CD8-positive, alpha-beta memory T cell (primary cell): ENCODE data around the gene TOR1A. TPM values are rescaled to one million over a fixed set of nuclear protein-coding genes. Genes with fewer than 3 reads are reported as not detected.
A peak's percentile ranks its signal among the peaks of the same experiment; 100 is the strongest.
"Not testable (repeated sequence)": the region's sequence is repeated elsewhere in the genome, so short reads cannot be mapped to it uniquely, and the experiment has no call there.

Experiments used
- CTCF ChIA-PET: fragments of 350-600 bp; sonication (Branson Sonifier 250); formaldehyde crosslinking; loops from one replicate; lab custom pipeline; 2021; ENCODE audit warnings: antibody characterized with exemption; lab: Charles Lee
- POLR2A ChIA-PET: fragments of 350-600 bp; sonication (Branson Sonifier 250); formaldehyde crosslinking; loops from one replicate; lab custom pipeline; 2021; ENCODE audit warnings: antibody characterized with exemption; lab: Charles Lee
- DNase-seq, 5 donors: peaks; one replicate each; pipeline versions ENCODE4 v3.0.0 to v3.0.0-alpha.2; 2020 to 2022; ENCODE audit warnings: mixed read lengths in 1 of 5
- H3K27ac ChIP-seq: one replicate; pipeline ENCODE4 v1.7.0; 2013; ENCODE audit warnings: low read depth, mild to moderate bottlenecking, low read length, moderate library complexity
- H3K27me3 ChIP-seq: 2 replicates; pipeline ENCODE4 v1.7.0; 2013; ENCODE audit warnings: low read length, mild to moderate bottlenecking; ENCODE audit not compliant: insufficient read depth, poor library complexity, severe bottlenecking
- H3K36me3 ChIP-seq: 2 replicates; pipeline ENCODE4 v1.7.0; 2013; ENCODE audit warnings: mild to moderate bottlenecking, low read length, moderate library complexity; ENCODE audit not compliant: insufficient read depth
- H3K4me1 ChIP-seq: 2 replicates; pipeline ENCODE4 v1.7.0; 2013; ENCODE audit warnings: mild to moderate bottlenecking, low read length, moderate library complexity; ENCODE audit not compliant: insufficient read depth
- H3K4me3 ChIP-seq: 2 replicates; pipeline ENCODE4 v1.7.0; 2013; ENCODE audit warnings: mild to moderate bottlenecking, low read length
- H3K9me3 ChIP-seq: 2 replicates; pipeline ENCODE4 v1.7.0; 2013; ENCODE audit warnings: mild to moderate bottlenecking, low read length
- H3K27ac Mint-ChIP-seq, 8 donors: one replicate each; pipeline ENCODE4 v1.8.0; 2020 to 2021; ENCODE audit warnings: mixed read lengths in 8 of 8, mild to moderate bottlenecking in 6 of 8, inconsistent platforms in 3 of 8, moderate library complexity in 3 of 8
- H3K27me3 Mint-ChIP-seq, 2 donors: one replicate each; pipeline ENCODE4 v1.8.0; 2020 to 2021; ENCODE audit warnings: mixed read lengths in 2 of 2, mild to moderate bottlenecking in 1 of 2, moderate library complexity in 1 of 2
- H3K36me3 Mint-ChIP-seq, 3 donors: one replicate each; pipeline ENCODE4 v1.8.0; 2020 to 2021; ENCODE audit warnings: mixed read lengths in 3 of 3, inconsistent platforms in 1 of 3, mild to moderate bottlenecking in 1 of 3
- H3K4me1 Mint-ChIP-seq, 3 donors: one replicate each; pipeline ENCODE4 v1.8.0; 2020 to 2021; ENCODE audit warnings: mixed read lengths in 3 of 3, inconsistent platforms in 1 of 3, mild to moderate bottlenecking in 1 of 3
- H3K4me3 Mint-ChIP-seq, 7 donors: one replicate each; pipeline ENCODE4 v1.8.0; 2020 to 2021; ENCODE audit warnings: mixed read lengths in 7 of 7, mild to moderate bottlenecking in 6 of 7, moderate library complexity in 4 of 7, inconsistent platforms in 2 of 7
- H3K9me3 Mint-ChIP-seq, 5 donors: one replicate each; pipeline ENCODE4 v1.8.0; 2020 to 2022; ENCODE audit warnings: mixed read lengths in 5 of 5, mild to moderate bottlenecking in 3 of 5, moderate library complexity in 2 of 5, inconsistent platforms in 1 of 5
- polyA plus RNA-seq: library from polyadenylated mRNA; unstranded; fragments of 300-500 nt; fragmentation: Illumina TruSeq; gene quantifications from one replicate; pipeline ENCODE4 v1.2.3, GENCODE V29; 2021
- total RNA-seq, 2 experiments: library from RNA; stranded (reverse); gene quantifications; one replicate each; pipeline ENCODE4 v1.2.3, GENCODE V29; 2021

TOR1A gene
- total and polyA plus RNA-seq, 3 experiments from 2014 or later: 53.8 to 73.8 (median 53.9) TPM

- Mint-ChIP-seq H3K27me3 (no peaks in the 10 kb centered on the region), H3K4me3 (peak overlapping the region in 5 of 7 donors; percentile 10 to 76 (median 70)), H3K27ac (peak overlapping the region; percentile 52 to 92 (median 74)), H3K9me3 (no peaks in the 10 kb centered on the region), H3K36me3 (peaks cover 9 to 62% (median 12%) of the 10 kb centered on the region in 3 donors), H3K4me1 (peaks cover 25 to 53% (median 42%) of the 10 kb centered on the region in 3 donors)
- H3K27me3 ChIP-seq: no peaks in the 10 kb centered on the region
- ChIA-PET CTCF (no interaction called here), POLR2A (no interaction called here)
- H3K27ac ChIP-seq: no peak overlapping the region
- H3K4me1 ChIP-seq: peaks cover 17% of the 10 kb centered on the region
- peaks cover 23% of the 10 kb centered on the region for H3K36me3 ChIP-seq
- no peak overlapping the region for H3K4me3 ChIP-seq
- H3K9me3 ChIP-seq: no peaks in the 10 kb centered on the region
- DNase-seq: no peak
Measured at GRCh38 chr9:129806061-129806460, 17.9 kb downstream of the TOR1A start.

- Mint-ChIP-seq H3K4me1 (peaks cover 22 to 37% (median 28%) of the 10 kb centered on the region in 3 donors), H3K27ac (peak overlapping the region; percentile 80 to 95 (median 88)), H3K4me3 (peak overlapping the region; percentile 91 to 99 (median 95)), H3K9me3 (no peaks in the 10 kb centered on the region), H3K27me3 (no peaks in the 10 kb centered on the region), H3K36me3 (peaks cover 7 to 38% (median 9%) of the 10 kb centered on the region in 3 donors)
- ChIA-PET POLR2A (interaction anchor here (0.6 to 1.1 kb wide), 4 partner anchors 32 to 235 kb away, joined by 3 to 6 read pairs (median 4); partner anchors contain the start of genes C9orf78 and USP20), CTCF (interaction anchor here (3.0 kb wide), 1 partner anchor 81 kb away, joined by 10 read pairs; no protein-coding TSS in a partner anchor)
- no peak for DNase-seq
- H3K36me3 ChIP-seq: peaks cover 4% of the 10 kb centered on the region
- H3K9me3 ChIP-seq: no peaks in the 10 kb centered on the region
- H3K27me3 ChIP-seq: no peaks in the 10 kb centered on the region
- peaks cover 17% of the 10 kb centered on the region for H3K4me1 ChIP-seq
- peak overlapping the region; percentile 72 for H3K4me3 ChIP-seq
- peak overlapping the region; percentile 72 for H3K27ac ChIP-seq
Measured at GRCh38 chr9:129803676-129804060, 20.3 kb downstream of the TOR1A start.

GRCh38 chr9:129802833-129803675 is 20.9 kb downstream of the TOR1A start, which contains the start of gene TOR1B:
TOR1B (plus strand) TSS chr9:129803184; CDS start chr9:129803213, 29 bp downstream.
- Mint-ChIP-seq H3K27me3 (no peaks in the 10 kb centered on the region), H3K36me3 (peaks cover 7 to 34% (median 9%) of the 10 kb centered on the region in 3 donors), H3K9me3 (no peaks in the 10 kb centered on the region), H3K27ac (peak within 1 kb of the TSS; percentile 91 to 99 (median 94)), H3K4me1 (peaks cover 22 to 36% (median 28%) of the 10 kb centered on the region in 3 donors), H3K4me3 (peak within 1 kb of the TSS; percentile 91 to 99 (median 95))
- no peaks in the 10 kb centered on the region for H3K9me3 ChIP-seq
- peak within 1 kb of the TSS; percentile 72 for H3K27ac ChIP-seq
- peak; percentile 90 to 97 (median 95) for DNase-seq
- peaks cover 4% of the 10 kb centered on the region for H3K36me3 ChIP-seq
- no peaks in the 10 kb centered on the region for H3K27me3 ChIP-seq
- ChIA-PET POLR2A (interaction anchor here (0.6 to 1.1 kb wide), 5 partner anchors 32 to 1449 kb away, joined by 3 to 6 read pairs (median 4); partner anchors contain the start of genes C9orf78 and USP20), CTCF (interaction anchor here (3.0 kb wide), 1 partner anchor 82 kb away, joined by 10 read pairs; no protein-coding TSS in a partner anchor)
- H3K4me1 ChIP-seq: peaks cover 17% of the 10 kb centered on the region
- peak within 1 kb of the TSS; percentile 72 for H3K4me3 ChIP-seq

GRCh38 chr9:129801504-129801903 is 22.4 kb downstream of the TOR1A start:
- Mint-ChIP-seq H3K27me3 (no peaks in the 10 kb centered on the region), H3K9me3 (no peaks in the 10 kb centered on the region), H3K4me3 (peak overlapping the region; percentile 17 to 95 (median 68)), H3K4me1 (peaks cover 18 to 30% (median 23%) of the 10 kb centered on the region in 3 donors), H3K27ac (peak overlapping the region in 7 of 8 donors; percentile 35 to 72 (median 58)), H3K36me3 (peaks cover 4 to 21% (median 5%) of the 10 kb centered on the region in 3 donors)
- ChIA-PET POLR2A (no interaction called here), CTCF (interaction anchor here (0.6 to 3.0 kb wide), 2 partner anchors 67 to 84 kb away, joined by 3 to 10 read pairs; no protein-coding TSS in a partner anchor)
- no peak for DNase-seq
- H3K27me3 ChIP-seq: no peaks in the 10 kb centered on the region
- H3K9me3 ChIP-seq: no peaks in the 10 kb centered on the region
- no peak overlapping the region for H3K4me3 ChIP-seq
- peaks cover 17% of the 10 kb centered on the region for H3K4me1 ChIP-seq
- H3K27ac ChIP-seq: no peak overlapping the region
- no peaks in the 10 kb centered on the region for H3K36me3 ChIP-seq

GRCh38 chr9:129798973-129799372 is 25.0 kb downstream of the TOR1A start:
- Histone ChIP-seq H3K4me1 (peaks cover 5% of the 10 kb centered on the region), H3K36me3 (no peaks in the 10 kb centered on the region), H3K27ac (no peak overlapping the region), H3K4me3 (no peak overlapping the region), H3K9me3 (no peaks in the 10 kb centered on the region), H3K27me3 (no peaks in the 10 kb centered on the region)
- CTCF ChIA-PET: no interaction called here
- H3K36me3 Mint-ChIP-seq: peaks cover 0 to 7% (median 0%) of the 10 kb centered on the region in 3 donors
- no peak overlapping the region for H3K27ac Mint-ChIP-seq
- POLR2A ChIA-PET: no interaction called here
- H3K4me3 Mint-ChIP-seq: no peak overlapping the region
- H3K4me1 Mint-ChIP-seq: peaks cover 5 to 10% (median 6%) of the 10 kb centered on the region in 3 donors
- H3K27me3 Mint-ChIP-seq: no peaks in the 10 kb centered on the region
- H3K9me3 Mint-ChIP-seq: no peaks in the 10 kb centered on the region
- no peak for DNase-seq

- H3K4me1 Mint-ChIP-seq, H3K27me3 Mint-ChIP-seq, H3K36me3 Mint-ChIP-seq, H3K27ac Mint-ChIP-seq, H3K4me1 ChIP-seq, POLR2A ChIA-PET, DNase-seq, H3K27me3 ChIP-seq, H3K9me3 ChIP-seq, H3K9me3 Mint-ChIP-seq, H3K27ac ChIP-seq, H3K4me3 ChIP-seq, H3K4me3 Mint-ChIP-seq, H3K36me3 ChIP-seq: not testable (repeated sequence)
- CTCF ChIA-PET: interaction anchor here (0.7 kb wide), 1 partner anchor 447 kb away, joined by 3 read pairs; no protein-coding TSS in a partner anchor
Measured at GRCh38 chr9:129796029-129796428, 27.9 kb downstream of the TOR1A start.

- Histone ChIP-seq H3K27me3 (no peaks in the 10 kb centered on the region), H3K4me3 (no peak overlapping the region), H3K4me1 (no peaks in the 10 kb centered on the region), H3K27ac (no peak overlapping the region), H3K9me3 (no peaks in the 10 kb centered on the region), H3K36me3 (no peaks in the 10 kb centered on the region)
- POLR2A ChIA-PET: interaction anchor here (0.7 kb wide), 1 partner anchor 403 kb away, joined by 7 read pairs; no protein-coding TSS in a partner anchor
- H3K4me1 Mint-ChIP-seq: peaks cover 5 to 7% (median 6%) of the 10 kb centered on the region in 3 donors
- H3K9me3 Mint-ChIP-seq: no peaks in the 10 kb centered on the region
- H3K36me3 Mint-ChIP-seq: no peaks in the 10 kb centered on the region
- H3K27ac Mint-ChIP-seq: no peak overlapping the region
- DNase-seq: no peak
- H3K4me3 Mint-ChIP-seq: no peak overlapping the region
- H3K27me3 Mint-ChIP-seq: peaks cover 3 to 9% of the 10 kb centered on the region in 2 donors
- CTCF ChIA-PET: no interaction called here
Measured at GRCh38 chr9:129794549-129794948, 29.4 kb downstream of the TOR1A start.
